GM12891 (cell line): ENCODE measurements around the gene PAPPA2.

ENCODE experiments used
- POLR2A ChIP-seq: IDR thresholded peaks from 2 replicates; pipeline ENCODE4 v1.6.1; 2011; ENCODE audit warnings: low read depth, low read length, control low read depth
- POLR2AphosphoS5 ChIP-seq: IDR thresholded peaks from 2 replicates; pipeline ENCODE4 v1.6.1; 2011; ENCODE audit warnings: low read depth, low read length, control low read depth
- SPI1 ChIP-seq: IDR thresholded peaks from 2 replicates; pipeline ENCODE4 v1.6.1; 2011; ENCODE audit warnings: low read depth, low read length, control low read depth
- TAF1 ChIP-seq: IDR thresholded peaks from 2 replicates; pipeline ENCODE4 v1.6.1; 2011; ENCODE audit warnings: low read depth, low read length, control low read depth

- TF ChIP-seq POLR2A (no peak), POLR2AphosphoS5 (no peak), TAF1 (no peak), SPI1 (no peak)
These were observed 278.2 kb downstream of the PAPPA2 start for GRCh38 chr1:176741181-176741580.
